GM12892 (cell line): ENCODE results near the gene CADM1.

Experiments
- POLR2A ChIP-seq: IDR thresholded peaks from 2 replicates; pipeline ENCODE4 v1.6.1; 2011; ENCODE audit warnings: low read depth, low read length, control low read depth
- POLR2AphosphoS5 ChIP-seq: IDR thresholded peaks from 2 replicates; pipeline ENCODE4 v1.6.1; 2011; ENCODE audit warnings: low read depth, low read length, control low read depth

DNA sequence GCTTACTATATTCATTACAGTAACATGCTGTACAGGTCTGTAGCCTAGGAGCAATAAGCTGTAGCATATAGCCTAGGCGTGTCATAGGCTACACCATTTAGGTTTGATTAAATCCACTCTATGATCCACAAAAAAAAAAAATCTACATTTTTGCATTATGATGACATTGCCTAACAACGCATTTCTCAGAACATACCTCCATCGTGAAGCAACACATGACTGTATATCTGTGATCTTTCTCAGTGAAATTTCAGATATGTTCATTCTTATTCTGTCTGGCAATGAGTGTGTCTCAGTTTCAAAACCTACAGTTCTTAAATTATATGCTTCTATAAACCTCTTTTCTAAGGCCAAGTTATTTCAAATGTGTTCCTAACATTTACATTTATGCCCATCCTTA lies 140.3 kb downstream of the CADM1 start:
- no peak for TF ChIP-seq POLR2A
- no peak for TF ChIP-seq POLR2AphosphoS5
